NCI-H2196 (cell line): ENCODE results near the gene MED19.
"Not testable (repeated sequence)": the region's sequence is repeated elsewhere in the genome, so short reads cannot be mapped to it uniquely, and the experiment has no call there.

Experiments used
- DNase-seq: peaks from one replicate; lab custom pipeline; 2025; ENCODE audit not compliant: unreplicated experiment; lab: John Stamatoyannopoulos, UW

The MED19 gene, protein sequence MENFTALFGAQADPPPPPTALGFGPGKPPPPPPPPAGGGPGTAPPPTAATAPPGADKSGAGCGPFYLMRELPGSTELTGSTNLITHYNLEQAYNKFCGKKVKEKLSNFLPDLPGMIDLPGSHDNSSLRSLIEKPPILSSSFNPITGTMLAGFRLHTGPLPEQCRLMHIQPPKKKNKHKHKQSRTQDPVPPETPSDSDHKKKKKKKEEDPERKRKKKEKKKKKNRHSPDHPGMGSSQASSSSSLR

GRCh38 chr11:57711414-57712255, at the start of gene MED19:
TSS of gene MED19 (minus strand) at chr11:57712215. CDS start at chr11:57712179, 36 bp downstream.
- DNase-seq = peak; percentile 94

DNA sequence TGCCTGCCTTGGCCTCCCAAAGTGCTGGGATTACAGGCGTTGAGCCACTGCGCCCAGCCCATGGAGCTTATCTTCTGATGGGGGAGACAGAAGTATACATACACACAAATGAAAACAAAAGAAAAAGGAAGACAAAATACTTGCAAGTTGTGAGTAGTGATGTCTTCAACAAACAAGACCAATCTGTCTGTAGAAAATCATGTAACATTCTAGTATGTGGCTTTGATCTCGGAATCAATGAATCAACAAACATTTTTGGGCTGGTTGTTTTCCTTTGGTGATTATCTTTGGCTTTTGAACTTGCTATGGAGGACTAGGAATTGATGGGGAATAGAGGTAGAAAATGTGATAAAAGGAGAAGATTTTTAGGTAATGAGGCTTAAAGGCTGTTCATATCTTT, 46.2 kb upstream of the MED19 start:
- no peak for DNase-seq

GRCh38 chr11:57752954-57753353, 40.9 kb upstream of the MED19 start:
- no peak for DNase-seq

- peak; percentile 22 for DNase-seq
Measured at GRCh38 chr11:57751676-57752253, 39.8 kb upstream of the MED19 start, which contains the start of gene BTBD18. TSS of gene BTBD18 (minus strand) at chr11:57751819. CDS start at chr11:57751188, 631 bp downstream.

GRCh38 chr11:57751176-57751575, 39.2 kb upstream of the MED19 start:
- no peak for DNase-seq

- no peak for DNase-seq
Measured at GRCh38 chr11:57746920-57747319, 34.9 kb upstream of the MED19 start.

GRCh38 chr11:57745206-57745605, 33.2 kb upstream of the MED19 start:
- DNase-seq = no peak

DNA sequence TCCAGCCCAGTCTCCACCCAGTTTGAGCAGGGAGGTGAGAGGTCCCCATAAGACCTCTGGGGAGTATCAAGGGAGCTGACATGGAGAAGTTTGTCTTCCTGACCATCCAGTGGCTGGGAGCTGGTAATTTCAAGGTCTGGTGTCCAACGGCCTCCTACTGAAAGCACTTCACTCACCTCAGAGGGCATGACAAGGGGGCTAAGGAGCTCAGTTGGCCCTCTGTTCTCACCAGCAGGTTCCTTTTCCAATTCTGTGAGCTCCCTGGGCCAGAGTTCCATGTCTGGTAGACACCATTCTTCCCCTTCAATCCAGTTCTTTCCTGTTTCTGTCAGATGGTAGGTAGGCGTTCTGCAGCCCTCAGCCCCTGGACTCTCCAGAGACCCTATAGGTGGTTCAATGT, 32.3 kb upstream of the MED19 start:
- DNase-seq = no peak

DNA sequence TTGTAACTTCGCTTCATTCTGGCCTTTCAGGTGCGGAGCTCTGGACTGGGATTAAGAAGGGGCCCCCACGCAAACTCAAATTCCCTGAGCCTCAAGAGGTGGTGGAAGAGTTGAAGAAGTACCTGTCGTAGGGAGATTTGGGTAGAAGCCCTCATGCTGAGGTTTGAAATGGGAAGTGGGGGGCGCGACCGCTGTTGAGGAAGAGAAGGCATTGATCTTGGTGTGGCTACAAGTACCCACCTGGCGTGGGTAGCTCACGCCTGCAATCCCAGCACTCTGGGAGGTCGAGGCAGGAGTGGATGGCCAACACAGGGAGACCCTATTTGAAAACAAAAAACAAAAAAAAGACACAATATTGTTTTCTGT, 30.1 kb upstream of the MED19 start:
- no peak for DNase-seq

DNA sequence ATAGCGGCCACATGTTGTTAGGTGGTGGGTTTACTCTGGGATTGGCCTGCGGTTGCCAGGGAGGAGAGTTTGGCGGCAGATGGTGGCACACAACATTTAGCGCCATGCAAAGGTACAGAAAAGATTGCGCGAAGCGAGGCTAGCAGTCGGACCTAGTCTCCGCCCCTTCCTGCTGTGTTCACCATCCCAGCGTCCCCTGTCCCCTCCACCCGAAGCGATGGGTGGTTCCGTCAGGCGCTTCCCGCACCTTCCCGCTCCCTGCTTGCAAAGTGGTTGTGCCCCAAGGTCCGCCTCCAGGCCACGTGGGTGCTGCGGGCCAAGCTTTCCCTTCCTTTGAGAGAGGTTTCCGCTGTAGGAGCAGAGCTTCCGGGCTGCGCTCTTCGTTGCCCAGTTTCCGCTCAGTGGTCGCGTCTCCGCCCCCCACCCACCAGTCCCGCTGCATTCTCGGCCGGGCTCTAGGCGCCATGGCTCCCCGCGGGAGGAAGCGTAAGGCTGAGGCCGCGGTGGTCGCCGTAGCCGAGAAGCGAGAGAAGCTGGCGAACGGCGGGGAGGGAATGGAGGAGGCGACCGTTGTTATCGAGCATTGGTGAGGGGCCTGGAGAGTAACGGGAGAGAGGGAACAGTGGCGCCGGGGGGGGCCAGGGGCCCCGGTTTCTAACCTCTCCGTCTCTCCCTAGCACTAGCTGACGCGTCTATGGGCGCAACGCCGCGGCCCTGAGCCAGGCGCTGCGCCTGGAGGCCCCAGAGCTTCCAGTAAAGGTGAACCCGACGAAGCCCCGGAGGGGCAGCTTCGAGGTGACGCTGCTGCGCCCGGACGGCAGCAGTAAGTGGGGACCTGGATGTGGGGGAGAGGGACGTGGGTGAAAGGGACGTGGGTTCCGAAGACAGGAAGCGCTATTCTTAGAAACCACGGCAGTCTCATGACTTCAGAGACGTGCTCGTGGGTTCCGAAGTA, 29.4 kb upstream of the MED19 start, which contains the start of gene SELENOH:
Gene SELENOH, plus strand, starts transcription at position 360 of the 955 bp plus-strand sequence. Its CDS starts 105 bp downstream, at position 465.
- peak; percentile 98 for DNase-seq

GRCh38 chr11:57735619-57736298, 23.7 kb upstream of the MED19 start:
- no peak for DNase-seq

DNA sequence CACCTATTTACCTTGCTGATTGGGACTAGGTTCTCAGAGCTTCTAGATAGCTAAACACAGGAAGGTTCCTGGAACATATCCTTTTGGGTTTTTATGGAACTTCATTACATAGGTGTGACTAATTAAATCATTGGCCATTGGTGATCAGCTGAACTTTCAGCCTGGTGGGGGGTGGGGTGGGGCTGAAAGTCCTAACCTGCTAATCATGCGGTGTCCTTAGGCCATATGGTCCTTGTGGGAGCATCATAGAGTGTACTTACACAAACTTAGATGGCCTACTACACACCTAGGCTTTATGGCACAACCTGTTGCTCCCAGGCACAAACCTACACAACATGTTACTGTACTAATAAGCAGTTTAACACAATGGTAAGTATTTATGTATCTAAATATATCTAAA, 20.6 kb upstream of the MED19 start:
- no peak for DNase-seq

- no peak for DNase-seq
Measured at GRCh38 chr11:57729479-57729878, 17.5 kb upstream of the MED19 start.

DNA sequence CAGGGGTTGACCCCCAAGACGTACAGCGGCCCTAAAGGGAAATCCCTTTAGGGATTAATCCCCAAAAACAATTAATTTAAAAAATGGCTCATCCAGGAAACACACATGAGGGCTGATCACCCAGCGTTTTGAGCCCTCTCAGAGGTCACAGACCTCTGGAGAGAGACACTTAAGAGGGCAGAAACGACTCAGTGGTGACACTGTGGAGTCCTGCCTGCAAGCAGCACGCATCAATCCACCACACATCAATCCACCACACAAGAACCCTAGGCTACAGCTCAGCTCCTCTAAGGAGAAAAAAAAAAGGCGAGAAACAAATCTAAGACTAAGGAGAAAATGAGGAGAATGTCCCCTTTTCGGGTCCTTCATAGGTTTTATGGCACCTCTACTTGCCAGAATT, 16.8 kb upstream of the MED19 start:
- DNase-seq = no peak

DNA sequence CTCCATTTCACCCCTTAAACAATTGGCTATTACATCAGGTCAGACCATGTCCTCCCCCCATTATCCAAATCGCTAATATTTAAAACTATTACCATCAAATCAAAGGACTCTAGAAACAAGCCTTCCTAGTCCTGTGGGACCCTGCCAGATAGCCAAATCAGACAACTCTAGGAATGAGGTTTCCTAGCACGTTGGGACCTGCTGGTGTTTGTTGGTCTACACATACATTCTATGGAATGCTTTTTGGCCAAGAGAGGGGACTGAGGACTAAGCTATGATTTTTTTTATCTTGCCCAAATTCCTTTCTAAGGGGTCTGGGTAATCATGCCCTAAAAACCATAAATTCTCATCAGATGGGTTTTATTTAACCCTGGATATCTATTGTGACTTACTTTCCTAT, 15.2 kb upstream of the MED19 start:
- DNase-seq = no peak

DNA sequence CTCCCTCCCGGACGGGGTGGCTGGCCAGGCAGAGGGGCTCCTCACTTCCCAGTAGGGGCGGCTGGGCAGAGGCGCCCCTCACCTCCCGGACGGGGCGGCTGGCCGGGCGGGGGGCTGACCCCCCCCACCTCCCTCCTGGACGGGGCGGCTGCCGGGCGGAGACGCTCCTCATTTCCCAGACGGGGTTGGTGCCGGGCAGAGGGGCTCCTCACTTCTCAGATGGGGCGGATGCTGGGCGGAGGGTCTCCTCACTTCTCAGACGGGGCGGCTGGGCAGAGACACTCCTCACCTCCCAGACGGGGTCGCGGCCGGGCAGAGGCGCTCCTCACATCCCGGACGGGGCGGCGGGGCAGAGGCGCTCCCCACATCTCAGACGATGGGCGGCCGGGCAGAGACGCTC, 4.7 kb upstream of the MED19 start:
- DNase-seq = not testable (repeated sequence)

GRCh38 chr11:57713835-57714234, 1.8 kb upstream of the MED19 start:
- DNase-seq = no peak

- DNase-seq = peak; percentile 99
Measured at GRCh38 chr11:57712256-57713150, 488 bp upstream of the MED19 start, which contains the start of gene TMX2. TSS of gene TMX2 (plus strand) at chr11:57712593. CDS start at chr11:57712619, 26 bp downstream.

GRCh38 chr11:57709802-57710367, 2.1 kb downstream of the MED19 start:
- no peak for DNase-seq
